Measurements from ENCODE around the gene SCAMP4.

Gene SCAMP4

GRCh38 chr19:1968279-1969175 lies 63.3 kb downstream of the SCAMP4 start:
- DNase-seq, result no peak

- no peak for DNase-seq
Observed at GRCh38 chr19:1969176-1970002, 64.2 kb downstream of the SCAMP4 start.

- DNase-seq, result no peak
Observed at GRCh38 chr19:1970003-1970805, 65.0 kb downstream of the SCAMP4 start.

GRCh38 chr19:1970806-1971502 lies 65.8 kb downstream of the SCAMP4 start:
- no peak for DNase-seq

GRCh38 chr19:1974381-1975161 lies 69.4 kb downstream of the SCAMP4 start:
- no peak for DNase-seq

- no peak for DNase-seq
Observed at GRCh38 chr19:1975162-1975480, 69.9 kb downstream of the SCAMP4 start.

All from stimulated activated CD4-positive, alpha-beta T cell treated with anti-CD3 and anti-CD28 coated beads, Interleukin-12 subunit alpha, Interleukin-12 subunit beta, amount 100 ng/mL, for 4 hours (primary cell).